OCI-LY1 (cell line): ENCODE data around the gene ROCK2.

Source experiments
- EZH2 ChIP-seq: fragments of 200-600 bp; sonication (generic), shearing (Covaris generic); IDR thresholded peaks from 2 replicates; pipeline ENCODE4 v1.8.0; 2017; ENCODE audit warnings: borderline replicate concordance, mixed run types, mild to moderate bottlenecking, antibody characterized with exemption, low read length, moderate library complexity, mixed read lengths
- TF ChIP-seq, protein P1 (sequence below): fragments of 200-600 bp; sonication (generic), shearing (Covaris generic); IDR thresholded peaks from 2 replicates; pipeline ENCODE4 v1.5.1; 2017; ENCODE audit warnings: mild to moderate bottlenecking, antibody characterized with exemption, low read length, moderate library complexity, mixed read lengths

DNA sequence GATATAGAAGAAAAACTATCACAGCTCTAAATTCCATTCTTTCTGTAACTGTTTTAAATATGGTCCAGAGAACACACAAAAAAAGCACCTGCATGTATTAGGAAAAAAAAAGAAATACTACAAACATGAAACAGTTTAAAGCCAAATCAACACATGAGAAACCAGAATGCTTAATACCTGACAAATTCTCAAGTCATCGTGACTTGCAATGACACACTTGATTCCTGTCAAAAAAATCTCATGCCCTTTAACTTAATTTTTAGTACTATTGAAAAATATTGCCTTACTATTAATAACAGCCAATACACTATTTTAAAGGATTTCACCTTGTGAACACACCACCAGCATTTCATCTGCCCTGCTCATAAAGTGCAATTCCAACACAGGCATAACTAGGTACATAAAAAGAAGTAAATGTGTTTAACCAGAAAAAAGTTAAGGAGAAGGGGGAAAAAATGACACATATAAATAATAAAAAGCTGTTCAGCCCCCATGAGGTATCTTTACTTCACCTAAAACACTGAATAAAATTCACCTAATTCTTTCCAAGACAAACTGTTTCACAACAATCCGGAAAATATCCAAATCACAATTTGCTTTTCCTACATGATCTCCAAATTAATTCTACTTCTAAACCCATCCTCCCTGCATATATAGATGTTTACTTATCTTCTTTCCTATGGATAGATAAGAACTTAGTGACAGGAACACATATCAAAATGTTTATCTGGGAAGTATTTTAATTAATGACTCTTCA is 10.8 kb downstream of the ROCK2 start:
- TF ChIP-seq EZH2: no peak
- TF ChIP-seq, protein P1, sequence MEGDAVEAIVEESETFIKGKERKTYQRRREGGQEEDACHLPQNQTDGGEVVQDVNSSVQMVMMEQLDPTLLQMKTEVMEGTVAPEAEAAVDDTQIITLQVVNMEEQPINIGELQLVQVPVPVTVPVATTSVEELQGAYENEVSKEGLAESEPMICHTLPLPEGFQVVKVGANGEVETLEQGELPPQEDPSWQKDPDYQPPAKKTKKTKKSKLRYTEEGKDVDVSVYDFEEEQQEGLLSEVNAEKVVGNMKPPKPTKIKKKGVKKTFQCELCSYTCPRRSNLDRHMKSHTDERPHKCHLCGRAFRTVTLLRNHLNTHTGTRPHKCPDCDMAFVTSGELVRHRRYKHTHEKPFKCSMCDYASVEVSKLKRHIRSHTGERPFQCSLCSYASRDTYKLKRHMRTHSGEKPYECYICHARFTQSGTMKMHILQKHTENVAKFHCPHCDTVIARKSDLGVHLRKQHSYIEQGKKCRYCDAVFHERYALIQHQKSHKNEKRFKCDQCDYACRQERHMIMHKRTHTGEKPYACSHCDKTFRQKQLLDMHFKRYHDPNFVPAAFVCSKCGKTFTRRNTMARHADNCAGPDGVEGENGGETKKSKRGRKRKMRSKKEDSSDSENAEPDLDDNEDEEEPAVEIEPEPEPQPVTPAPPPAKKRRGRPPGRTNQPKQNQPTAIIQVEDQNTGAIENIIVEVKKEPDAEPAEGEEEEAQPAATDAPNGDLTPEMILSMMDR: no peak
